H9 (cell line): ENCODE results near the gene ARFGAP2. TPM values are rescaled to one million over a fixed set of nuclear protein-coding genes. Genes with fewer than 3 reads are reported as not detected.

Experiments
- DNase-seq: peaks from one replicate; pipeline ENCODE4 v3.0.0-alpha.2; 2017
- H2AFZ ChIP-seq: one replicate; pipeline ENCODE4 v1.6.1; 2013; ENCODE audit warnings: mild to moderate bottlenecking, low read length, control low read depth, moderate library complexity
- H2AK5ac ChIP-seq: 2 replicates; pipeline ENCODE4 v1.6.1; 2013; ENCODE audit warnings: low read length, control low read depth, mixed read lengths; ENCODE audit not compliant: insufficient read length
- H2BK120ac ChIP-seq: one replicate; pipeline ENCODE4 v1.6.1; 2013; ENCODE audit warnings: low read depth, mild to moderate bottlenecking, low read length, control low read depth, inconsistent platforms; ENCODE audit not compliant: poor library complexity, severe bottlenecking
- H2BK12ac ChIP-seq: 2 replicates; pipeline ENCODE4 v1.6.1; 2013; ENCODE audit warnings: low read length, control low read depth, mixed read lengths, low read depth; ENCODE audit not compliant: insufficient read length
- H2BK15ac ChIP-seq: 2 replicates; pipeline ENCODE4 v1.6.1; 2013; ENCODE audit warnings: low read depth, low read length, control low read depth
- H2BK20ac ChIP-seq: one replicate; pipeline ENCODE4 v1.6.1; 2013; ENCODE audit warnings: low read depth, mild to moderate bottlenecking, low read length, control low read depth, inconsistent platforms; ENCODE audit not compliant: poor library complexity, severe bottlenecking
- H2BK5ac ChIP-seq: 2 replicates; pipeline ENCODE4 v1.6.1; 2013; ENCODE audit warnings: low read length, control low read depth, mixed read lengths; ENCODE audit not compliant: insufficient read length
- H3K14ac ChIP-seq: 2 replicates; pipeline ENCODE4 v1.6.1; 2013; ENCODE audit warnings: low read length, control low read depth; ENCODE audit not compliant: insufficient read depth
- H3K18ac ChIP-seq: 2 replicates; pipeline ENCODE4 v1.6.1; 2013; ENCODE audit warnings: low read depth, mild to moderate bottlenecking, mixed read lengths, low read length, control low read depth; ENCODE audit not compliant: insufficient read length
- H3K23ac ChIP-seq: 2 replicates; pipeline ENCODE4 v1.6.1; 2013; ENCODE audit warnings: low read length, control low read depth, mixed read lengths, low read depth; ENCODE audit not compliant: insufficient read length
- H3K23me2 ChIP-seq: 2 replicates; pipeline ENCODE4 v1.6.1; 2013; ENCODE audit warnings: low read depth, mild to moderate bottlenecking, mixed read lengths, low read length, control low read depth; ENCODE audit not compliant: insufficient read length, poor library complexity, severe bottlenecking
- H3K27ac ChIP-seq: 2 replicates; pipeline ENCODE4 v1.5.1; 2013; ENCODE audit warnings: low read length, control low read depth, mixed read lengths, low read depth; ENCODE audit not compliant: insufficient read length
- H3K27me3 ChIP-seq: 2 replicates; pipeline ENCODE4 v1.6.1; 2013; ENCODE audit warnings: low read length, control low read depth, inconsistent platforms; ENCODE audit not compliant: insufficient read depth
- H3K4ac ChIP-seq: 2 replicates; pipeline ENCODE4 v1.6.1; 2013; ENCODE audit warnings: low read depth, mild to moderate bottlenecking, control low read depth, inconsistent platforms, low read length, moderate library complexity
- H3K4me1 ChIP-seq: 2 replicates; pipeline ENCODE4 v1.6.1; 2013; ENCODE audit warnings: low read length, control low read depth, inconsistent platforms; ENCODE audit not compliant: insufficient read depth
- H3K4me2 ChIP-seq: 2 replicates; pipeline ENCODE4 v1.6.1; 2013; ENCODE audit warnings: low read length, control low read depth, mixed read lengths; ENCODE audit not compliant: insufficient read length, insufficient read depth
- H3K56ac ChIP-seq: 2 replicates; pipeline ENCODE4 v1.6.1; 2013; ENCODE audit warnings: low read depth, mild to moderate bottlenecking, mixed read lengths, low read length, control low read depth; ENCODE audit not compliant: insufficient read length
- H3K79me1 ChIP-seq: 2 replicates; pipeline ENCODE4 v1.6.1; 2013; ENCODE audit warnings: low read depth, mild to moderate bottlenecking, moderate library complexity, low read length, control low read depth, inconsistent platforms; ENCODE audit not compliant: insufficient read depth, poor library complexity, severe bottlenecking
- H3K79me2 ChIP-seq: 2 replicates; pipeline ENCODE4 v1.6.1; 2013; ENCODE audit warnings: low read length, control low read depth, inconsistent platforms; ENCODE audit not compliant: insufficient read depth
- H3K9ac ChIP-seq: 2 replicates; pipeline ENCODE4 v1.6.1; 2013; ENCODE audit warnings: low read length, control low read depth, mixed read lengths; ENCODE audit not compliant: insufficient read length; ENCODE audit errors: extremely low read depth
- H3K9me3 ChIP-seq: one replicate; pipeline ENCODE4 v1.6.1; 2013; ENCODE audit warnings: low read depth, low read length, inconsistent platforms; ENCODE audit not compliant: control insufficient read depth
- H3T11ph ChIP-seq: one replicate; pipeline ENCODE4 v1.6.1; 2013; ENCODE audit warnings: mild to moderate bottlenecking, low read length, control low read depth, inconsistent platforms
- H4K20me1 ChIP-seq: one replicate; pipeline ENCODE4 v1.6.1; 2013; ENCODE audit not compliant: control insufficient read depth, insufficient read length, insufficient read depth
- H4K5ac ChIP-seq: 2 replicates; pipeline ENCODE4 v1.6.1; 2013; ENCODE audit warnings: low read depth, mild to moderate bottlenecking, mixed read lengths, low read length, control low read depth; ENCODE audit not compliant: insufficient read length
- H4K8ac ChIP-seq: replicated peaks from 2 replicates; pipeline ENCODE4 v1.6.1; 2013; ENCODE audit warnings: low read length, control low read depth, mixed read lengths, low read depth; ENCODE audit not compliant: insufficient read length
- H4K91ac ChIP-seq: 2 replicates; pipeline ENCODE4 v1.6.1; 2013; ENCODE audit warnings: low read depth, mild to moderate bottlenecking, moderate library complexity, mixed read lengths, low read length, control low read depth; ENCODE audit not compliant: insufficient read length
- H3K27ac Mint-ChIP-seq, 3 experiments: 2 replicates in 2 of 3; 3 replicates in 1 of 3; pipeline ENCODE4 v1.8.0; 2020 to 2021; ENCODE audit warnings: mixed read lengths in 3 of 3, mild to moderate bottlenecking in 1 of 3, moderate library complexity in 1 of 3
- H3K27me3 Mint-ChIP-seq: 2 replicates; pipeline ENCODE4 v1.8.0; 2021; ENCODE audit warnings: low read depth, mild to moderate bottlenecking, moderate library complexity, mixed read lengths
- H3K36me3 Mint-ChIP-seq, 3 experiments: 2 replicates in 2 of 3; 3 replicates in 1 of 3; pipeline ENCODE4 v1.8.0; 2020 to 2021; ENCODE audit warnings: low read depth in 3 of 3, mixed read lengths in 3 of 3; ENCODE audit not compliant: insufficient read depth in 1 of 3
- H3K4me1 Mint-ChIP-seq, 2 experiments: 2 replicates each; pipeline ENCODE4 v1.8.0; 2020; ENCODE audit warnings: mixed read lengths in 2 of 2
- H3K4me3 Mint-ChIP-seq, 2 experiments: 2 replicates in 1 of 2; 3 replicates in 1 of 2; pipeline ENCODE4 v1.8.0; 2020 to 2021; ENCODE audit warnings: mild to moderate bottlenecking in 2 of 2, mixed read lengths in 2 of 2, moderate library complexity in 1 of 2
- H3K9me3 Mint-ChIP-seq, 2 experiments: 2 replicates in 1 of 2; 3 replicates in 1 of 2; pipeline ENCODE4 v1.8.0; 2020; ENCODE audit warnings: mild to moderate bottlenecking in 2 of 2, mixed read lengths in 2 of 2, moderate library complexity in 1 of 2
- CTCF ChIP-seq: fragments of 200-600 bp; sonication (generic); conservative IDR thresholded peaks from 3 replicates; pipeline ENCODE4 v1.8.0; 2021; ENCODE audit warnings: antibody characterized with exemption, mild to moderate bottlenecking
- WGBS: extraction: QIAGEN DNeasy Blood & Tissue Kit; methylation state at CpG from one replicate; pipeline ENCODE4 v1.1.7; 2013; ENCODE audit warnings: missing lambda C conversion rate, low lambda C conversion rate, mixed read lengths; ENCODE audit not compliant: insufficient read length; ENCODE audit errors: extremely low coverage; 5-methylcytosine and 5-hydroxymethylcytosine counted together
- total RNA-seq: library from RNA; stranded (reverse); gene quantifications from 2 replicates; pipeline ENCODE4 v1.2.1, GENCODE V29; 2021

The ARFGAP2 gene
- total RNA-seq, 1 experiment from 2014 or later, result 72.3 TPM

GRCh38 chr11:47189100-47189834 lies 12.6 kb upstream of the ARFGAP2 start:
- Histone ChIP-seq H3K23ac (no peak overlapping the region), H3T11ph (no peak overlapping the region), H2BK5ac (no peak overlapping the region), H4K20me1 (no peaks in the 10 kb centered on the region), H3K79me1 (no peaks in the 10 kb centered on the region), H3K4ac (no peak overlapping the region), H3K23me2 (peaks cover 14% of the 10 kb centered on the region), H3K18ac (no peak overlapping the region), H2BK12ac (no peak overlapping the region), H3K4me2 (no peak overlapping the region), H2BK20ac (no peak overlapping the region), H3K27me3 (no peaks in the 10 kb centered on the region), H3K56ac (no peak overlapping the region), H3K9ac (no peak overlapping the region), H3K14ac (no peak overlapping the region), H2BK120ac (no peak overlapping the region), H2BK15ac (no peak overlapping the region), H2AK5ac (no peak overlapping the region), H4K8ac (no peak overlapping the region), H2AFZ (no peak overlapping the region), H3K79me2 (no peaks in the 10 kb centered on the region), H3K9me3 (no peaks in the 10 kb centered on the region), H3K27ac (no peak overlapping the region), H3K4me1 (no peaks in the 10 kb centered on the region), H4K5ac (no peak overlapping the region), H4K91ac (no peak overlapping the region)
- no peak for DNase-seq
- H3K27ac Mint-ChIP-seq, result no peak overlapping the region
- H3K4me1 Mint-ChIP-seq, result peaks cover 18 to 32% of the 10 kb centered on the region in 2 experiments
- no peak for TF ChIP-seq CTCF
- no CpG with 5 or more reads among the region's 11 CpGs for WGBS
- H3K36me3 Mint-ChIP-seq, result peaks cover 0 to 2% (median 1%) of the 10 kb centered on the region in 3 experiments; a peak in 4 of 7 replicates
- no peak overlapping the region for H3K4me3 Mint-ChIP-seq
- H3K9me3 Mint-ChIP-seq, result no peaks in the 10 kb centered on the region
- H3K27me3 Mint-ChIP-seq, result peaks cover 28% of the 10 kb centered on the region
